Omental fat pad (tissue), 4 donors: ENCODE measurements around the gene GPS1. TPM values are rescaled to one million over a fixed set of nuclear protein-coding genes. Genes with fewer than 3 reads are reported as not detected.

Experiments
- ATAC-seq: fragments of 150-250 bp; one replicate; pipeline ENCODE4 v1.9.1; 2016; ENCODE audit warnings: mild to moderate bottlenecking, moderate library complexity; ENCODE audit not compliant: low FRiP score
- DNase-seq: peaks from one replicate; pipeline ENCODE4 v3.0.0-alpha.2; 2019; ENCODE audit warnings: low spot score
- CTCF ChIP-seq, 3 donors: fragments of 450-650 bp; IDR thresholded peaks; one replicate each; pipeline ENCODE4 v1.5.1; 2016 to 2017; ENCODE audit warnings: antibody characterized with exemption in 3 of 3, mild to moderate bottlenecking in 3 of 3, moderate library complexity in 2 of 3
- total RNA-seq, 4 donors: library from RNA; depleted of rRNA; stranded (reverse); fragments of >200 nt; gene quantifications; one replicate each; pipeline ENCODE4 v1.1.0, GENCODE V29; 2016

GPS1 gene
- total RNA-seq, 4 donors from 2014 or later: 67.3 to 86.8 (median 81.4) TPM

DNA sequence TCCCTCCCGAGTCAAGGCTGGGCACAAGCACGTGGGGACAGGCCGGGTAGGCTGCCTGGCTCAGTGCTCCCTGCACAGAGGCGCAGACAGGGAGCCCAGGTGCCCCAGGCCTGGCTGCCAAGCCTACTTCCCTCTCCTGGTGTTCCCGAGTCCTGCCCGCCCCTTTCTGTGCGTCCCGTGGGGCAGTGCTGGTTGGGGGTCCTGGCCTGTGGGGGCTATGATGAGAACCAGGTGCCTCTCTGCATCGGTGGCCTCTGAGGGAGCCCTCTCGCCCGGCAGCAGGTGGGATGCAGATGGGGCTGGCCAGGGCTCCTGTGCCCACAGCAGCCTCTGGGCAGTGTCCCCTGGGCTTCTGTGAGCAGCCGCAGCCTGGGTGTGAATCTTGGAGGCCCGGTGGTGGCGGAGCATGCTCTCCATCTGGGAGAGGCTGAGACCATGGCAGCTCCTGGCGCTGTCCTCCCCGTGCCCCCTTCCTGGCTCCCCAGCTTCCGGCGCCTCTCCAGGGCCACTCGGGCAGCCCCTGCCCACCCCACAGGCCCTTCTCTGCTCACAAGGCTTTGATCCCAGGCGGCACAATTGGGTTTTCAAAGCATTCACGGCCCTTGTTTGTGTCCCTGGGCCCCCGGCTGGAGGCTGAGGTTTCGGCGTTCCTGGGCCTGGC lies 36.3 kb upstream of the GPS1 start:
- TF ChIP-seq CTCF (IDR thresholded peaks at IDR 0.05): no peak
- no peak for DNase-seq
- ATAC-seq: no peak

- no peak for ATAC-seq
- TF ChIP-seq CTCF (IDR thresholded peaks at IDR 0.05): no peak
Observed at GRCh38 chr17:82016061-82016874, 35.4 kb upstream of the GPS1 start.

DNA sequence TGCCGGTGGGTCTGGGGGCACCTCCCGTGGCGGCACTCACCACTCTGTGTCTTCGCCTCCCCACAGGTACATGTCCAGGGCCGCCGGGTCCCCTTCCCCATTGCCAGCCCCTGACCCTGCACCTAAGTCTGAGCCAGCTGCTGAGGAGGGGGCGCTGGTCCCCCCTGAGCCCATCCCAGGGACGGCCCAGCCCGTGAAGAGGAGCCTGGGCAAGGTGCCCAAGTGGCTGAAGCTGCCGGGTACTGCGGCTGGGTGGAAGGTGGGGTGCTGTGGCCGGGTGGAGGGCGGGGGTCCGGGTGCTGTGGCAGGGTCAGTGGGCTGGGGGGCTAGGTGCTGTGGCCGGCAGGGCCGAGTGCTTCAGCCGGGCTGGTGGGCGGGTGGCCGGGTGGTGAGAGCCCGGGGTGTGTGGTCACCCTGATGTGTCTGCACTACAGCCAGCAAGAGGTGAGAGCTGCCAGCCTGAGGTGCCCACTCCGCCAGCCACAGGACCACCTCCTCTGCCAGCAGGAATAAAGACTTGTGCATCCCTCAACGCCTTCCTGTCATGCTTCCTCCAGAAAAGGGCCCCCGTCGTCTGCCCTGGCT lies 34.7 kb upstream of the GPS1 start:
- DNase-seq (no peak), ATAC-seq (no peak)
- TF ChIP-seq CTCF (IDR thresholded peaks at IDR 0.05): no peak

More at GRCh38 chr17:82016061-82016874, 35.4 kb upstream of the GPS1 start:
- no peak for DNase-seq

- ATAC-seq (no peak), DNase-seq (no peak)
- TF ChIP-seq CTCF (IDR thresholded peaks at IDR 0.05): no peak
Observed at GRCh38 chr17:82017612-82018151, 34.0 kb upstream of the GPS1 start.

GRCh38 chr17:82018152-82018988 lies 33.3 kb upstream of the GPS1 start:
- ATAC-seq (no peak), DNase-seq (no peak)
- no peak for TF ChIP-seq CTCF (IDR thresholded peaks at IDR 0.05)

DNA sequence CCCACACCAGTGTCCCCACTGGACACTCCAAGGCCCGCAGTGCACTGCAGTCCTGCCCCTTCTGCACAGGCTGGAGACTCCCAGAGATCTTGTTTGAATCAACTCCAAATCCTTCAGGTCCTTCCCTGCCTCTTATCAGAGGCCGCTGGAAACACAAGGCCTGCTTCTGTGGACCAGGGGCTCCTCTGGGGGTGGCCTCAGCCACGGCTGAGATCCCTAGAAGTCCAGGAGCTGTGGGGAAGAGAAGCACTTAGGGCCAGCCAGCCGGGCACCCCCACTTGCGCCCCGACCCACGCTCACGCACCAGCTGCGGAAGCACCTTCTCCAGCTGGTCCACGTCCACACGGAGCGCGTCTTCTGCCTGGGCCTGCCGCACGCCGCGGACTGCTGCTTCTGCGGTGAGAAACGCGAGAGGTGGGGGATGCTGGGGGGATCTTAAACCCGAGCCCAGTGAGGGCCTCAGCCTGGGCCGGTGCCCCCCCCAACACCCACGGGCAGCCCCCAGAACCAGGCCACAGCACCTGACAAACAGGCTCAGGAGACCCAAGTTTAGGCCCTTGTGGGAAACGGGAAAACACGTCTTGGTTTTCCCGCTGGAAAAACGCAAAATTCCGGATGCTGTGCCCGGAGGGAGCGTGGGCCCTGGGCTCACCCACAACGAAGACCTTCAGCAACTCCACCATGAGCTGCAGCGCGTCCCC lies 32.6 kb upstream of the GPS1 start:
- DNase-seq (no peak), ATAC-seq (no peak)
- no peak for TF ChIP-seq CTCF (IDR thresholded peaks at IDR 0.05)
